SHP77 (cell line): Measurements from ENCODE around the gene NHSL1.

Experiments used
- DNase-seq, 2 experiments: peaks; one replicate each; lab custom pipeline; 2025; lab: John Stamatoyannopoulos, UW

The NHSL1 gene

GRCh38 chr6:138499303-138500018 lies at the start of gene NHSL1:
Gene NHSL1 (minus strand): TSS chr6:138499494. CDS start chr6:138499290, 204 bp downstream.
- DNase-seq = no peak

GRCh38 chr6:138546733-138547185 lies 47.5 kb upstream of the NHSL1 start:
- no peak for DNase-seq

- no peak for DNase-seq
Measured at GRCh38 chr6:138545621-138545980, 46.3 kb upstream of the NHSL1 start.

- DNase-seq = no peak
Measured at GRCh38 chr6:138544501-138544900, 45.2 kb upstream of the NHSL1 start.

- no peak for DNase-seq
Measured at GRCh38 chr6:138543657-138544056, 44.4 kb upstream of the NHSL1 start.

- DNase-seq = no peak
Measured at GRCh38 chr6:138541823-138542481, 42.7 kb upstream of the NHSL1 start.

- no peak for DNase-seq
Measured at GRCh38 chr6:138540468-138540867, 41.2 kb upstream of the NHSL1 start.

- DNase-seq = no peak
Measured at GRCh38 chr6:138539876-138540275, 40.6 kb upstream of the NHSL1 start.

GRCh38 chr6:138538390-138539031 lies 39.2 kb upstream of the NHSL1 start:
- DNase-seq = no peak

- no peak for DNase-seq
Measured at GRCh38 chr6:138537106-138537505, 37.8 kb upstream of the NHSL1 start.

GRCh38 chr6:138535728-138536455 lies 36.6 kb upstream of the NHSL1 start:
- DNase-seq = no peak

GRCh38 chr6:138533667-138534066 lies 34.4 kb upstream of the NHSL1 start:
- no peak for DNase-seq

GRCh38 chr6:138531387-138531786 lies 32.1 kb upstream of the NHSL1 start:
- DNase-seq = no peak

- no peak for DNase-seq
Measured at GRCh38 chr6:138529478-138529877, 30.2 kb upstream of the NHSL1 start.

GRCh38 chr6:138528956-138529355 lies 29.7 kb upstream of the NHSL1 start:
- DNase-seq = no peak

- DNase-seq = no peak
Measured at GRCh38 chr6:138528137-138528536, 28.8 kb upstream of the NHSL1 start.

GRCh38 chr6:138527411-138528088 lies 28.3 kb upstream of the NHSL1 start:
- no peak for DNase-seq

- DNase-seq = peak; percentile 35 to 45
Measured at GRCh38 chr6:138526822-138527235, 27.5 kb upstream of the NHSL1 start.

GRCh38 chr6:138525355-138525754 lies 26.1 kb upstream of the NHSL1 start:
- no peak for DNase-seq

GRCh38 chr6:138524526-138524925 lies 25.2 kb upstream of the NHSL1 start:
- DNase-seq = no peak

- no peak for DNase-seq
Measured at GRCh38 chr6:138523347-138524210, 24.3 kb upstream of the NHSL1 start.
